Measurements from ENCODE around the gene JAZF1.
"Not testable (repeated sequence)": the region's sequence is repeated elsewhere in the genome, so short reads cannot be mapped to it uniquely, and the experiment has no call there.

The JAZF1 gene

DNA sequence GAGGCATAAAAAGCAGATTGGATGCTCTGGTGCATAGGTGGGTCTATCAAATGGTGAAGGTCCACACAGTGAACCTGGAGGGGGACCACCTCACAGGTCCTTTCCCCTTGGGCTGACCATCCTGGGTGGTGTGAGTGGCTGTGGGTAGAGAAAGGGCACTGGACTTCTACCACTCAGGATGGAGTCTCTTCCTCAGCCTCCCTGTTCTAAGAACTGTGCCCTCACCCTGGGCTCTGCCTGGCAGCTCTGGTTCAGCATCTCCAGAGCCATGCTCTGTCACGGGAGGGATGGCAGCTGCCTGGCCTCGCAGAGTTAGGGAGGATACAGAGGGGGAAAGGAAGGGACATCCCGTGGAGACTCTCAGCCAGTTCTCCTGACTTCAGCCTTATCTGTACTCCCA is 318.8 kb downstream of the JAZF1 start:
- H3K9me2 ChIP-seq (ENCODE audit: low read depth, low read length) = no peaks in the 10 kb centered on the region
- H3F3A ChIP-seq (ENCODE audit: insufficient read depth, low read length) = no peaks in the 10 kb centered on the region
- no peak overlapping the region for H2AFZ ChIP-seq (ENCODE audit: low read length)
- H3K9ac ChIP-seq (ENCODE audit: low read length) = no peak overlapping the region
- no peak overlapping the region for H3K27ac ChIP-seq (ENCODE audit: low read depth, low read length, poor library complexity, severe bottlenecking)
- no peak overlapping the region for H3K4me3 ChIP-seq (ENCODE audit: low read depth, low read length, poor library complexity, severe bottlenecking)
- H3K4me1 ChIP-seq (ENCODE audit: insufficient read depth, low read length, severe bottlenecking) = no peaks in the 10 kb centered on the region
- no peaks in the 10 kb centered on the region for H3K9me3 ChIP-seq (ENCODE audit: low read length)
- no peaks in the 10 kb centered on the region for H4K20me1 ChIP-seq (ENCODE audit: insufficient read depth, low read length)
- H3K79me2 ChIP-seq (ENCODE audit: insufficient read depth, low read length) = no peaks in the 10 kb centered on the region
- H3K27me3 ChIP-seq (ENCODE audit: insufficient read depth, low read length) = no peaks in the 10 kb centered on the region
- H3K4me2 ChIP-seq (ENCODE audit: low read length) = no peak overlapping the region
- no peaks in the 10 kb centered on the region; the same call in 1 of the 2 replicates for H3K36me3 ChIP-seq (ENCODE audit: insufficient read depth, low read length)
- TF ChIP-seq, protein P1, sequence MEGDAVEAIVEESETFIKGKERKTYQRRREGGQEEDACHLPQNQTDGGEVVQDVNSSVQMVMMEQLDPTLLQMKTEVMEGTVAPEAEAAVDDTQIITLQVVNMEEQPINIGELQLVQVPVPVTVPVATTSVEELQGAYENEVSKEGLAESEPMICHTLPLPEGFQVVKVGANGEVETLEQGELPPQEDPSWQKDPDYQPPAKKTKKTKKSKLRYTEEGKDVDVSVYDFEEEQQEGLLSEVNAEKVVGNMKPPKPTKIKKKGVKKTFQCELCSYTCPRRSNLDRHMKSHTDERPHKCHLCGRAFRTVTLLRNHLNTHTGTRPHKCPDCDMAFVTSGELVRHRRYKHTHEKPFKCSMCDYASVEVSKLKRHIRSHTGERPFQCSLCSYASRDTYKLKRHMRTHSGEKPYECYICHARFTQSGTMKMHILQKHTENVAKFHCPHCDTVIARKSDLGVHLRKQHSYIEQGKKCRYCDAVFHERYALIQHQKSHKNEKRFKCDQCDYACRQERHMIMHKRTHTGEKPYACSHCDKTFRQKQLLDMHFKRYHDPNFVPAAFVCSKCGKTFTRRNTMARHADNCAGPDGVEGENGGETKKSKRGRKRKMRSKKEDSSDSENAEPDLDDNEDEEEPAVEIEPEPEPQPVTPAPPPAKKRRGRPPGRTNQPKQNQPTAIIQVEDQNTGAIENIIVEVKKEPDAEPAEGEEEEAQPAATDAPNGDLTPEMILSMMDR (IDR thresholded peaks at IDR 0.05; ENCODE audit: low read length) = no peak
- TF ChIP-seq EZH2 (IDR thresholded peaks at IDR 0.05; ENCODE audit: borderline replicate concordance, low read length) = no peak

DNA sequence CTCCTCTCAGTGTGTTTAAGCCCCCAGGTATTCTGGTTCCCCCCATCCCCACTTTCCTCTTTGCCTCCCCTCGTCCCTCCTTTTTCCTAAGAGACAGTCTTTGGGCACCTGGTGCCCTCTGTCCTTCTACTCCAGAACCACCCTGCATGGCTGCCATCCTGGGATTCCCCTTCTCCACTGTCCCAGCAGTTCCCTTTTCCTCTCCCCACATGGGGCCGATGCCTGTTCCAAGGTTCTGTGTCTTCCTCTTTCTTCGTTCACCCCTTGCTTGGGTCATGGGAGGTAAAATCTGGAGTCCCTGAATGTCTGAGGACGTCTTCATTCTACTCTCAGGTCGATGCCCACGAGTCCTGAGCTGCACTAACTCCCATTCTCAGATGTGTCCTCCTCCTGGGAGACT is 319.8 kb downstream of the JAZF1 start:
- H2AFZ ChIP-seq (ENCODE audit: low read length) = no peak overlapping the region
- no peaks in the 10 kb centered on the region for H3F3A ChIP-seq (ENCODE audit: insufficient read depth, low read length)
- H4K20me1 ChIP-seq (ENCODE audit: insufficient read depth, low read length) = no peaks in the 10 kb centered on the region
- TF ChIP-seq, protein P1 (IDR thresholded peaks at IDR 0.05; ENCODE audit: low read length) = no peak
- no peak for TF ChIP-seq EZH2 (IDR thresholded peaks at IDR 0.05; ENCODE audit: borderline replicate concordance, low read length)
- no peaks in the 10 kb centered on the region for H3K79me2 ChIP-seq (ENCODE audit: insufficient read depth, low read length)
- no peak overlapping the region for H3K4me3 ChIP-seq (ENCODE audit: low read depth, low read length, poor library complexity, severe bottlenecking)
- no peaks in the 10 kb centered on the region for H3K9me3 ChIP-seq (ENCODE audit: low read length)
- no peak overlapping the region for H3K9ac ChIP-seq (ENCODE audit: low read length)
- no peak overlapping the region for H3K27ac ChIP-seq (ENCODE audit: low read depth, low read length, poor library complexity, severe bottlenecking)
- no peak overlapping the region for H3K4me2 ChIP-seq (ENCODE audit: low read length)
- no peaks in the 10 kb centered on the region; the same call in 1 of the 2 replicates for H3K36me3 ChIP-seq (ENCODE audit: insufficient read depth, low read length)
- no peaks in the 10 kb centered on the region for H3K4me1 ChIP-seq (ENCODE audit: insufficient read depth, low read length, severe bottlenecking)
- no peaks in the 10 kb centered on the region for H3K9me2 ChIP-seq (ENCODE audit: low read depth, low read length)
- no peaks in the 10 kb centered on the region for H3K27me3 ChIP-seq (ENCODE audit: insufficient read depth, low read length)

DNA sequence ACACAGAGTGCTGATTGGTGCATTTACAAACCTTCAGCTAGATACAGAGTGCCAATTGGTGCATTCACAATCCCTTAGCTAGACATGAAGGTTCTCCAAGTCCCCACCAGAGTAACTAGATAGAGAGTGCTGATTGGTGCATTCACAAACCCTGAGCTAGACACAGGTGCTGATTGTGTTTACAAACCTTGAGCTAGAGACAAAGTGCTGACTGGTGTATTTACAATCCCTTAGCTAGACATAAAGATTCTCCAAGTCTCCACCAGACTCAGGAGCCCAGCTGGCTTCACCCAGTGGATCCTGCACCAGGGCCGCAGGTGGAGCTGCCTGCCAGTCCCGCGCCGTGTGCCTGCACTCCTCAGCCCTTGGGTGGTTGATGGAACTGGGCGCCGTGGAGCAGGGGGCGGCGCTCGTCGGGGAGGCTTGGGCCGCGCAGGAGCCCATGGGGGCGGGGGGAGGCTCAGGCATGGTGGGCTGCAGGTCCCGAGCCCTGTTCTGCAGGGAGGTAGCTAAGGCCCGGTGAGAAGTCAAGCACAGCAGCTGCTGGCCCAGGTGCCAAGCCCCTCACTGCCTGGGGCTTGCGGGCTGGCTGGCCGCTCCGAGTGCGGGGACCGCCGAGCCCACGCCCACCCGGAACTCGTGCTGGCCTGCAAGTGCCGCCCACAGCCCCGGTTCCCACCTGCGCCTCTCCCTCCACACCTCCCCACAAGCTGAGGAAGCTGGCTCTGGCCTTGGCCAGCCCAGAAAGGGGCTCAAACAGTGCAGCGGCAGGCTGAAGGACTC is 323.7 kb downstream of the JAZF1 start:
- H3K27ac ChIP-seq (ENCODE audit: low read depth, low read length, poor library complexity, severe bottlenecking); H3K4me3 ChIP-seq (ENCODE audit: low read depth, low read length, poor library complexity, severe bottlenecking); H3K36me3 ChIP-seq (ENCODE audit: insufficient read depth, low read length); H3K27me3 ChIP-seq (ENCODE audit: insufficient read depth, low read length); H3K79me2 ChIP-seq (ENCODE audit: insufficient read depth, low read length); H3F3A ChIP-seq (ENCODE audit: insufficient read depth, low read length); H3K9me3 ChIP-seq (ENCODE audit: low read length); H4K20me1 ChIP-seq (ENCODE audit: insufficient read depth, low read length); H2AFZ ChIP-seq (ENCODE audit: low read length); H3K4me2 ChIP-seq (ENCODE audit: low read length); H3K9ac ChIP-seq (ENCODE audit: low read length); H3K4me1 ChIP-seq (ENCODE audit: insufficient read depth, low read length, severe bottlenecking); H3K9me2 ChIP-seq (ENCODE audit: low read depth, low read length): not testable (repeated sequence)

DNA sequence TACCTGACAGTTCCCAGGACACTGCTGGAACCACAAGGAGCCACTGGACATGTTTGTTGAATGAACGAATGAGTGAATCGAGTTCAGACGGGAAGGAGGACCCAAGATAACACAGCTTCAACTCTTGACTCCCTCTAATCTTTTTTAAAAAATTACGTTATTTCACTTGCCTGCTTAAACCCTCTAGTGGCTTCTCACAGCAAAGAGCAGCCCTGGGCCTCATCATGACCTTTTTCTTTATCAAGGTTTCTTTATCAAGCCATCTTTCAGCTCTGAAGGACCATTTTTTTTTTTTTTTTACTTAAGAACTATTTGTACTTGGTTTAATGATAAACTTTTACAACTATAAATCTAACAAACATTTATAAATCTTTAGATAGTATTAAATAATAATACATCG is 330.1 kb downstream of the JAZF1 start:
- Histone ChIP-seq H3K4me1 (ENCODE audit: insufficient read depth, low read length, severe bottlenecking) (no peaks in the 10 kb centered on the region), H3K4me2 (ENCODE audit: low read length) (no peak overlapping the region), H3K9me2 (ENCODE audit: low read depth, low read length) (no peaks in the 10 kb centered on the region), H3K9ac (ENCODE audit: low read length) (no peak overlapping the region), H3K9me3 (ENCODE audit: low read length) (no peaks in the 10 kb centered on the region), H2AFZ (ENCODE audit: low read length) (no peak overlapping the region), H3K79me2 (ENCODE audit: insufficient read depth, low read length) (no peaks in the 10 kb centered on the region), H3K36me3 (ENCODE audit: insufficient read depth, low read length) (no peaks in the 10 kb centered on the region; the same call in 1 of the 2 replicates), H3K27ac (ENCODE audit: low read depth, low read length, poor library complexity, severe bottlenecking) (no peak overlapping the region), H3K4me3 (ENCODE audit: low read depth, low read length, poor library complexity, severe bottlenecking) (no peak overlapping the region), H3F3A (ENCODE audit: insufficient read depth, low read length) (no peaks in the 10 kb centered on the region), H3K27me3 (ENCODE audit: insufficient read depth, low read length) (no peaks in the 10 kb centered on the region), H4K20me1 (ENCODE audit: insufficient read depth, low read length) (no peaks in the 10 kb centered on the region)
- TF ChIP-seq EZH2 (IDR thresholded peaks at IDR 0.05; ENCODE audit: borderline replicate concordance, low read length) = no peak
- TF ChIP-seq, protein P1 (IDR thresholded peaks at IDR 0.05; ENCODE audit: low read length) = no peak

Data from OCI-LY1 (cell line).